Endothelial cell of umbilical vein (primary cell): ENCODE data around the gene ZNF425. TPM values are rescaled to one million over a fixed set of nuclear protein-coding genes. Genes with fewer than 3 reads are reported as not detected.

Experiments
- BruUV-seq: library from RNA; stranded (reverse); fragments of 400-500 nt; replicated peaks from 2 replicates; lab custom pipeline; 2021; lab: Mats Ljungman, UMichigan
- CTCF ChIA-PET: fragments of 300-600, 350-600 bp; sonication (Branson Sonifier 250); formaldehyde crosslinking; loops from one replicate; lab custom pipeline; 2021; ENCODE audit warnings: antibody characterized with exemption, inconsistent platforms; lab: Charles Lee
- POLR2A ChIA-PET: fragments of 300-600, 350-600 bp; sonication (Branson Sonifier 250); formaldehyde crosslinking; loops from one replicate; lab custom pipeline; 2021; ENCODE audit warnings: antibody characterized with exemption, inconsistent platforms; lab: Charles Lee
- DNase-seq: peaks from one replicate; pipeline ENCODE4 v3.0.0-alpha.2; 2011; ENCODE audit warnings: low read depth, low spot score
- FAIRE-seq: peaks from 2 replicates; lab custom pipeline; 2011; peaks lifted over from hg19 to GRCh38; lab: Jason Lieb, UNC
- H2AFZ ChIP-seq: 2 replicates; pipeline ENCODE4 v1.6.0; 2012; ENCODE audit warnings: low read depth, low read length, control low read depth, inconsistent platforms
- H3K27ac ChIP-seq: 2 replicates; pipeline ENCODE4 v1.5.1; 2011; ENCODE audit warnings: low read depth, mild to moderate bottlenecking, control low read depth, low read length, moderate library complexity; ENCODE audit not compliant: insufficient read depth
- H3K27me3 ChIP-seq, 2 experiments: 2 replicates each; pipeline versions ENCODE4 v1.6.0 to v1.6.1; 2011; ENCODE audit warnings: low read length in 2 of 2, mixed read lengths in 1 of 2; ENCODE audit not compliant: control insufficient read depth in 2 of 2, insufficient read depth in 2 of 2
- H3K36me3 ChIP-seq, 2 experiments: 2 replicates in 1 of 2; 3 replicates in 1 of 2; pipeline ENCODE4 v1.5.1; 2011; ENCODE audit warnings: low read length in 2 of 2, mild to moderate bottlenecking in 1 of 2, moderate library complexity in 1 of 2; ENCODE audit not compliant: control insufficient read depth in 2 of 2, insufficient read depth in 2 of 2; ENCODE audit errors: extremely low read depth in 1 of 2
- H3K4me1 ChIP-seq: 3 replicates; pipeline ENCODE4 v1.5.1; 2011; ENCODE audit warnings: mild to moderate bottlenecking, low read length; ENCODE audit not compliant: control insufficient read depth, insufficient read depth; ENCODE audit errors: extremely low read depth
- H3K4me2 ChIP-seq: 2 replicates; pipeline ENCODE4 v1.6.1; 2011; ENCODE audit warnings: low read length, control low read depth, mixed read lengths; ENCODE audit not compliant: insufficient read depth
- H3K4me3 ChIP-seq, 3 experiments: fragments of 200-600 bp in 1 of 3; sonication (generic), shearing (Covaris generic) in 1 of 3; replicated peaks in 1 of 3; 2 replicates each; pipeline ENCODE4 v1.5.1; 2011 to 2016; ENCODE audit warnings: control low read depth in 3 of 3, low read length in 3 of 3, mild to moderate bottlenecking in 2 of 3, inconsistent platforms in 1 of 3, low read depth in 1 of 3, moderate library complexity in 1 of 3; ENCODE audit not compliant: insufficient read depth in 1 of 3
- H3K79me2 ChIP-seq: 2 replicates; pipeline ENCODE4 v1.6.0; 2012; ENCODE audit warnings: low read length, inconsistent platforms; ENCODE audit not compliant: control insufficient read depth, insufficient read depth
- H3K9ac ChIP-seq: replicated peaks from 2 replicates; pipeline ENCODE3; 2011; ENCODE audit warnings: low read length, control low read depth; ENCODE audit not compliant: insufficient read depth; ENCODE audit errors: extremely low read depth
- H3K9me1 ChIP-seq: replicated peaks from 3 replicates; pipeline ENCODE4 v1.6.0; 2011; ENCODE audit warnings: mild to moderate bottlenecking, low read length; ENCODE audit not compliant: control insufficient read depth, insufficient read depth; ENCODE audit errors: extremely low read depth
- H3K9me3 ChIP-seq: replicated peaks from 2 replicates; pipeline ENCODE4 v1.5.1; 2012; ENCODE audit warnings: low read length, inconsistent platforms; ENCODE audit not compliant: control insufficient read depth, insufficient read depth
- H4K20me1 ChIP-seq: replicated peaks from 2 replicates; pipeline ENCODE3; 2011; ENCODE audit warnings: mild to moderate bottlenecking, low read length; ENCODE audit not compliant: control insufficient read depth, insufficient read depth; ENCODE audit errors: extremely low read depth
- CTCF ChIP-seq, 2 donors: IDR thresholded peaks; 1 replicate in 1 of 2; 2 replicates in 1 of 2; pipeline ENCODE4 v1.5.1; 2011; ENCODE audit warnings: low read length in 2 of 2, mild to moderate bottlenecking in 2 of 2, moderate library complexity in 2 of 2, control low read depth in 1 of 2, inconsistent platforms in 1 of 2, low read depth in 1 of 2; ENCODE audit not compliant: insufficient read depth in 1 of 2; ENCODE audit errors: extremely low read depth in 1 of 2
- EZH2 ChIP-seq: IDR thresholded peaks from 2 replicates; pipeline ENCODE4 v1.6.1; 2012; ENCODE audit warnings: borderline replicate concordance, low read depth, mild to moderate bottlenecking, moderate library complexity, low read length, inconsistent platforms; ENCODE audit not compliant: severe bottlenecking
- FOS ChIP-seq: IDR thresholded peaks from 2 replicates; pipeline ENCODE4 v1.6.1; 2011; ENCODE audit warnings: mild to moderate bottlenecking, low read length, moderate library complexity, borderline replicate concordance; ENCODE audit not compliant: insufficient read depth
- GATA2 ChIP-seq: IDR thresholded peaks from 2 replicates; pipeline ENCODE4 v1.7.0; 2011; ENCODE audit warnings: low read depth, mild to moderate bottlenecking, moderate library complexity, mixed read lengths, low read length; ENCODE audit not compliant: insufficient read length, insufficient read depth
- JUN ChIP-seq: IDR thresholded peaks from 2 replicates; pipeline ENCODE4 v1.6.1; 2011; ENCODE audit warnings: borderline replicate concordance, low read depth; ENCODE audit not compliant: insufficient read length, insufficient read depth
- MAX ChIP-seq: IDR thresholded peaks from 2 replicates; pipeline ENCODE4 v1.6.1; 2011; ENCODE audit not compliant: insufficient read depth, insufficient read length
- MYC ChIP-seq: IDR thresholded peaks from one replicate; pipeline ENCODE4 v1.6.1; 2011; ENCODE audit warnings: mild to moderate bottlenecking, low read depth, low read length
- POLR2A ChIP-seq: IDR thresholded peaks from 2 replicates; pipeline ENCODE4 v1.6.1; 2012; ENCODE audit warnings: low read depth, mild to moderate bottlenecking, control low read depth, low read length
- POLR2AphosphoS5 ChIP-seq: IDR thresholded peaks from 2 replicates; pipeline ENCODE4 v1.6.1; 2012; ENCODE audit warnings: low read depth, mild to moderate bottlenecking, control low read depth, low read length, moderate library complexity; ENCODE audit not compliant: insufficient read depth
- dilution Hi-C: fragments of 300-500 bp; cut with MboI; formaldehyde crosslinking; loops from one replicate; pipeline ENCODE4 v1.15.0; 2019; ENCODE audit warnings: low sequenced_read_pairs; ENCODE audit not compliant: extremely low pct_ligation_motif_present
- intact Hi-C: fragments of 100-400 bp; cut with micrococcal nuclease; formaldehyde crosslinking; loops from one replicate; pipeline ENCODE4 v1.10.0; 2022
- polyA plus RNA-seq, 4 experiments: library from polyadenylated mRNA; depleted of rRNA in 3 of 4; stranded (reverse) in 3 of 4; unstranded in 1 of 4; fragments of >200 nt; gene quantifications; 2 replicates each; pipeline versions ENCODE4 v1.2.1 to v1.2.3, GENCODE V29; 2011 to 2012; ENCODE audit warnings: missing spikeins in 1 of 4
- total RNA-seq: library from RNA; stranded (reverse); gene quantifications from 2 replicates; pipeline ENCODE4 v1.2.3, GENCODE V29; 2021

The ZNF425 gene
- total and polyA plus RNA-seq, 2 donors (not counting 3 experiments of a cell fraction or from before 2014, with no cell fraction given): 0.68 to 0.93 TPM

GRCh38 chr7:149100821-149101220, 25.3 kb downstream of the ZNF425 start:
- Histone ChIP-seq H3K27ac (no peak overlapping the region), H3K36me3 (no peaks in the 10 kb centered on the region), H4K20me1 (no peaks in the 10 kb centered on the region), H2AFZ (no peak overlapping the region), H3K9me1 (no peaks in the 10 kb centered on the region), H3K9me3 (no peaks in the 10 kb centered on the region), H3K79me2 (no peaks in the 10 kb centered on the region), H3K27me3 (no peaks in the 10 kb centered on the region), H3K4me3 (no peak overlapping the region), H3K4me2 (no peak overlapping the region), H3K4me1 (no peaks in the 10 kb centered on the region), H3K9ac (no peak overlapping the region)
- TF ChIP-seq POLR2A: no peak
- TF ChIP-seq MYC: no peak
- no peak for TF ChIP-seq FOS
- TF ChIP-seq MAX: no peak
- no peak for TF ChIP-seq GATA2
- TF ChIP-seq JUN: no peak
- dilution Hi-C loops: no loop called here
- POLR2A ChIA-PET: no interaction called here
- FAIRE-seq (no peak), DNase-seq (no peak)
- no TSS peak for BruUV-seq
- intact Hi-C loops: no loop called here
- CTCF ChIA-PET: no interaction called here

- CTCF ChIA-PET: interaction anchor here (0.9 kb wide), 1 partner anchor 94 kb away, joined by 5 read pairs; no protein-coding TSS in a partner anchor
- no peak overlapping the region for H3K27ac ChIP-seq
- H3K9me3 ChIP-seq: no peaks in the 10 kb centered on the region
- H3K79me2 ChIP-seq: no peaks in the 10 kb centered on the region
- FAIRE-seq (no peak), DNase-seq (no peak)
- no peak overlapping the region for H3K9ac ChIP-seq
- no peak overlapping the region for H3K4me3 ChIP-seq
- TF ChIP-seq MAX (no peak), EZH2 (no peak), FOS (no peak), MYC (no peak), POLR2AphosphoS5 (no peak), CTCF (IDR thresholded peaks at IDR 0.05; ENCODE audit: extremely low read depth in 1 of 2, insufficient read depth in 1 of 2, low read depth in 1 of 2, low read length in 2 of 2) (no peak), POLR2A (no peak), GATA2 (no peak), JUN (no peak)
- no peaks in the 10 kb centered on the region for H3K4me1 ChIP-seq
- no peaks in the 10 kb centered on the region for H4K20me1 ChIP-seq
- POLR2A ChIA-PET: no interaction called here
- dilution Hi-C loops: no loop called here
- no peaks in the 10 kb centered on the region for H3K36me3 ChIP-seq
- no peaks in the 10 kb centered on the region for H3K9me1 ChIP-seq
- H2AFZ ChIP-seq: no peak overlapping the region
- intact Hi-C loops: loop anchor here (10.0 kb wide), 1 partner anchor 524 kb away; no protein-coding TSS in a partner anchor
- no peaks in the 10 kb centered on the region for H3K27me3 ChIP-seq
- H3K4me2 ChIP-seq: no peak overlapping the region
- BruUV-seq: no TSS peak
Observed at GRCh38 chr7:149099058-149099457, 27.1 kb downstream of the ZNF425 start.
